Mesothelial cell of epicardium (in vitro differentiated cells): ENCODE results near the gene FRMD4A. TPM values are rescaled to one million over a fixed set of nuclear protein-coding genes. Genes with fewer than 3 reads are reported as not detected.
A peak's percentile ranks its signal among the peaks of the same experiment; 100 is the strongest.

Source experiments
- DNase-seq, 2 experiments: peaks; one replicate each; pipeline ENCODE4 v3.0.0; 2021; ENCODE audit warnings: low spot score in 2 of 2; ENCODE audit not compliant: unreplicated experiment in 2 of 2
- H3K27ac Mint-ChIP-seq: 2 replicates; pipeline ENCODE4 v1.8.0; 2021; ENCODE audit warnings: mixed read lengths
- H3K27me3 Mint-ChIP-seq: 2 replicates; pipeline ENCODE4 v1.8.0; 2021; ENCODE audit warnings: low read depth, mixed read lengths
- H3K36me3 Mint-ChIP-seq: 2 replicates; pipeline ENCODE4 v1.8.0; 2021; ENCODE audit warnings: mixed read lengths
- H3K4me1 Mint-ChIP-seq: 2 replicates; pipeline ENCODE4 v1.8.0; 2021; ENCODE audit warnings: mixed read lengths
- H3K4me3 Mint-ChIP-seq: 2 replicates; pipeline ENCODE4 v1.8.0; 2021; ENCODE audit warnings: mild to moderate bottlenecking, moderate library complexity, mixed read lengths
- H3K9me3 Mint-ChIP-seq: 2 replicates; pipeline ENCODE4 v1.8.0; 2021; ENCODE audit warnings: mixed read lengths
- total RNA-seq: library from RNA; stranded (reverse); gene quantifications from 3 replicates; pipeline ENCODE4 v1.2.1, GENCODE V29; 2021
- TF ChIP-seq, protein P1 (sequence below): fragments of 200-600 bp; sonication (generic); IDR thresholded peaks from one replicate; pipeline ENCODE4 v1.5.0; 2021; ENCODE audit warnings: antibody characterized with exemption; ENCODE audit not compliant: unreplicated experiment

Gene FRMD4A
- total RNA-seq, 1 donor from 2014 or later, result 45.0 TPM

GRCh38 chr10:14179251-14179650 lies 151.5 kb downstream of the FRMD4A start:
- no peak overlapping the region for H3K4me3 Mint-ChIP-seq
- DNase-seq, result no peak
- peaks cover 3% of the 10 kb centered on the region for H3K9me3 Mint-ChIP-seq
- peaks cover 49% of the 10 kb centered on the region for H3K27me3 Mint-ChIP-seq
- no peak overlapping the region for H3K27ac Mint-ChIP-seq
- peaks cover 8% of the 10 kb centered on the region for H3K4me1 Mint-ChIP-seq
- TF ChIP-seq, protein P1, sequence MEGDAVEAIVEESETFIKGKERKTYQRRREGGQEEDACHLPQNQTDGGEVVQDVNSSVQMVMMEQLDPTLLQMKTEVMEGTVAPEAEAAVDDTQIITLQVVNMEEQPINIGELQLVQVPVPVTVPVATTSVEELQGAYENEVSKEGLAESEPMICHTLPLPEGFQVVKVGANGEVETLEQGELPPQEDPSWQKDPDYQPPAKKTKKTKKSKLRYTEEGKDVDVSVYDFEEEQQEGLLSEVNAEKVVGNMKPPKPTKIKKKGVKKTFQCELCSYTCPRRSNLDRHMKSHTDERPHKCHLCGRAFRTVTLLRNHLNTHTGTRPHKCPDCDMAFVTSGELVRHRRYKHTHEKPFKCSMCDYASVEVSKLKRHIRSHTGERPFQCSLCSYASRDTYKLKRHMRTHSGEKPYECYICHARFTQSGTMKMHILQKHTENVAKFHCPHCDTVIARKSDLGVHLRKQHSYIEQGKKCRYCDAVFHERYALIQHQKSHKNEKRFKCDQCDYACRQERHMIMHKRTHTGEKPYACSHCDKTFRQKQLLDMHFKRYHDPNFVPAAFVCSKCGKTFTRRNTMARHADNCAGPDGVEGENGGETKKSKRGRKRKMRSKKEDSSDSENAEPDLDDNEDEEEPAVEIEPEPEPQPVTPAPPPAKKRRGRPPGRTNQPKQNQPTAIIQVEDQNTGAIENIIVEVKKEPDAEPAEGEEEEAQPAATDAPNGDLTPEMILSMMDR, result no peak
- no peaks in the 10 kb centered on the region for H3K36me3 Mint-ChIP-seq

GRCh38 chr10:14173706-14174594 lies 156.8 kb downstream of the FRMD4A start:
- H3K4me1 Mint-ChIP-seq, result peaks cover 14% of the 10 kb centered on the region
- peaks cover 3% of the 10 kb centered on the region for H3K9me3 Mint-ChIP-seq
- peaks cover 76% of the 10 kb centered on the region for H3K27me3 Mint-ChIP-seq
- H3K27ac Mint-ChIP-seq, result no peak overlapping the region
- H3K36me3 Mint-ChIP-seq, result no peaks in the 10 kb centered on the region
- peak in 1 of 2 experiments; percentile 50 for DNase-seq
- TF ChIP-seq, protein P1, result no peak
- H3K4me3 Mint-ChIP-seq, result peak overlapping the region; percentile 71

- Mint-ChIP-seq H3K27me3 (peaks cover 81% of the 10 kb centered on the region), H3K27ac (no peak overlapping the region), H3K9me3 (peaks cover 3% of the 10 kb centered on the region), H3K4me3 (peak overlapping the region; percentile 71), H3K36me3 (no peaks in the 10 kb centered on the region), H3K4me1 (peaks cover 14% of the 10 kb centered on the region)
- TF ChIP-seq, protein P1, result no peak
- no peak for DNase-seq
Observed at GRCh38 chr10:14173391-14173705, 157.4 kb downstream of the FRMD4A start.

DNA sequence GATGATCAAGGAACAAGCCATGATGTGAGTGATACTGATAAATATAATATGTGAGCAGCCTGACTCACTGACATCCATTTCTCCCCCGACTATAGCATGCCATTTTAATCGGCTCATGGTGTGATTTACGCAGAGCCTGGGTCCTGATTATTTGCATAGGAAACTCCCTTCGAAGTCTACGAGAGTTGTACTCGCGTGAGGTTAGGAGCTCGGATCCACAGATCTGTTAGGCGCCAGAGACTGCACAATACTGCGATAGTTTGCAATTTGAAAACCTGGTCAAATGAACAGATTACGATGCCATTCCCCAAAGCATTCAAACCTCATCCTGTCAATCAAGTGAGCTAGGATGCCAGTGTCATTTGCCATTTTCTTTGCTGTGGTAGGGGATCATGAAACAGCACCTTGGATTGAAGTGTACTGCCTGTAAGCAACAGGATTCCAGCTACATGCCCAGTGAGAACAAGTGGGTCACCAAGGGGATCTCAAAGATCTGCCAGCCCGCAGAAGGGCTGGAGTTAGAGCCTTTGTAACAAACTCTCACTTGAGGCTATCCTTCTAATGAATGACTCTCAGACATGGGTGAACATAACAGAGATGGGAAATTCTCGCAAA lies 158.3 kb downstream of the FRMD4A start:
- TF ChIP-seq, protein P1, result no peak
- Mint-ChIP-seq H3K27me3 (peaks cover 89% of the 10 kb centered on the region), H3K9me3 (peaks cover 3% of the 10 kb centered on the region)

DNA sequence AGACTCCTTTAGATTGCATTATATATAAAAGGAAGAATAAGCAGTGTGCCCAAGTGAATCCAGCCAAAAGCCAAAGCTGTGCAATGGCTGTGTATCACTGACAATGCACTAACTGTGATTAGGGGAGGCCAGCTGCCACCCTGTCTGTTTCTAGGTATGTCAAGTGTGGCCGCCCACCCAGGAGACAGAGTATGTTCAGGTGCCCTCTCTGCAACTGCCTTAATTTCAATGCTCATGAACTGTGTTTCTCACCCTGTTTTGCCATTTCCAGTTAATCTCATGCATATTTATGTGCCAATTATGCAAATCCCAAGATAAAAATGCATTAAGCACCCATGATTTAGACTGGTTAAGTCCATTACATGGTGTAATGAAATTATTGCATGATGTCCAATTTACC lies 159.4 kb downstream of the FRMD4A start:
- H3K27me3 Mint-ChIP-seq, result peaks cover 87% of the 10 kb centered on the region
- H3K9me3 Mint-ChIP-seq, result no peaks in the 10 kb centered on the region
- H3K4me3 Mint-ChIP-seq, result no peak overlapping the region

More for the DNA sequence above, 158.3 kb downstream of the FRMD4A start:
- Mint-ChIP-seq H3K36me3 (no peaks in the 10 kb centered on the region), H3K27ac (no peak overlapping the region), H3K4me3 (no peak overlapping the region), H3K4me1 (peaks cover 14% of the 10 kb centered on the region)
- DNase-seq, result no peak

More for the DNA sequence above, 159.4 kb downstream of the FRMD4A start:
- TF ChIP-seq, protein P1, result no peak
- Mint-ChIP-seq H3K27ac (no peak overlapping the region), H3K4me1 (peaks cover 14% of the 10 kb centered on the region), H3K36me3 (no peaks in the 10 kb centered on the region)
- no peak for DNase-seq
